ENCODE results near the gene YWHAE.

Gene YWHAE

DNA sequence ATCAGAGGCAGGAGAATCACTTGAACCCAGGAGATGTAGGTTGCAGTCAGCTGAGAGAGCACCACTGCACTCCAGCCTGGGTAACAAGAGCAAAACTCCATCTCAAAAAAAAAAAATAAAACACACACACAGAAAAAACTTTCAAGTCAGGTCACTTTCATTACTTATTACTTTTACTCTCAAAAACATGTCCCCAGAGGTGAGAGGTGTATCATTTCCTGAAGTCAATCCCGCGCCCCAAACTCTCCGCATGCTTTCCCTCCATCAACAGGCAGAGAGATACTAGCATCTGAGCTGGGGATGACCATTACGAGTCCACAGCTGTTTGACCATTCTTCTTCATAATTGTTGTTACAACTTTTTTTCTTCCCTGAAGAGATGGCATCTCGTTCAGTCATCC lies 48.7 kb downstream of the YWHAE start:
- TF ChIP-seq SIN3A (IDR thresholded peaks at IDR 0.05; ENCODE audit: borderline replicate concordance, insufficient read depth, low read length): no peak
- no peak for TF ChIP-seq FOXP2 (optimal IDR thresholded peaks at IDR 0.05; ENCODE audit: borderline replicate concordance, extremely low read depth, extremely low read length, insufficient read depth)
- no peak for TF ChIP-seq POLR2AphosphoS5 (IDR thresholded peaks at IDR 0.05; ENCODE audit: low read depth, low read length)
- TF ChIP-seq TAF1 (IDR thresholded peaks at IDR 0.05; ENCODE audit: borderline replicate concordance, insufficient read depth, low read length): no peak
- TF ChIP-seq, protein P1, sequence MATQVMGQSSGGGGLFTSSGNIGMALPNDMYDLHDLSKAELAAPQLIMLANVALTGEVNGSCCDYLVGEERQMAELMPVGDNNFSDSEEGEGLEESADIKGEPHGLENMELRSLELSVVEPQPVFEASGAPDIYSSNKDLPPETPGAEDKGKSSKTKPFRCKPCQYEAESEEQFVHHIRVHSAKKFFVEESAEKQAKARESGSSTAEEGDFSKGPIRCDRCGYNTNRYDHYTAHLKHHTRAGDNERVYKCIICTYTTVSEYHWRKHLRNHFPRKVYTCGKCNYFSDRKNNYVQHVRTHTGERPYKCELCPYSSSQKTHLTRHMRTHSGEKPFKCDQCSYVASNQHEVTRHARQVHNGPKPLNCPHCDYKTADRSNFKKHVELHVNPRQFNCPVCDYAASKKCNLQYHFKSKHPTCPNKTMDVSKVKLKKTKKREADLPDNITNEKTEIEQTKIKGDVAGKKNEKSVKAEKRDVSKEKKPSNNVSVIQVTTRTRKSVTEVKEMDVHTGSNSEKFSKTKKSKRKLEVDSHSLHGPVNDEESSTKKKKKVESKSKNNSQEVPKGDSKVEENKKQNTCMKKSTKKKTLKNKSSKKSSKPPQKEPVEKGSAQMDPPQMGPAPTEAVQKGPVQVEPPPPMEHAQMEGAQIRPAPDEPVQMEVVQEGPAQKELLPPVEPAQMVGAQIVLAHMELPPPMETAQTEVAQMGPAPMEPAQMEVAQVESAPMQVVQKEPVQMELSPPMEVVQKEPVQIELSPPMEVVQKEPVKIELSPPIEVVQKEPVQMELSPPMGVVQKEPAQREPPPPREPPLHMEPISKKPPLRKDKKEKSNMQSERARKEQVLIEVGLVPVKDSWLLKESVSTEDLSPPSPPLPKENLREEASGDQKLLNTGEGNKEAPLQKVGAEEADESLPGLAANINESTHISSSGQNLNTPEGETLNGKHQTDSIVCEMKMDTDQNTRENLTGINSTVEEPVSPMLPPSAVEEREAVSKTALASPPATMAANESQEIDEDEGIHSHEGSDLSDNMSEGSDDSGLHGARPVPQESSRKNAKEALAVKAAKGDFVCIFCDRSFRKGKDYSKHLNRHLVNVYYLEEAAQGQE (IDR thresholded peaks at IDR 0.05; ENCODE audit: insufficient read depth in 1 of 2, low read depth in 2 of 2, low read length in 2 of 2): no peak

- TF ChIP-seq TAF1 (IDR thresholded peaks at IDR 0.05; ENCODE audit: borderline replicate concordance, insufficient read depth, low read length) (no peak), SIN3A (IDR thresholded peaks at IDR 0.05; ENCODE audit: borderline replicate concordance, insufficient read depth, low read length) (no peak), POLR2AphosphoS5 (IDR thresholded peaks at IDR 0.05; ENCODE audit: low read depth, low read length) (no peak), FOXP2 (optimal IDR thresholded peaks at IDR 0.05; ENCODE audit: borderline replicate concordance, extremely low read depth, extremely low read length, insufficient read depth) (no peak)
- TF ChIP-seq, protein P1 (IDR thresholded peaks at IDR 0.05; ENCODE audit: insufficient read depth in 1 of 2, low read depth in 2 of 2, low read length in 2 of 2): no peak
Observed at GRCh38 chr17:1347589-1348323, 52.3 kb downstream of the YWHAE start.

DNA sequence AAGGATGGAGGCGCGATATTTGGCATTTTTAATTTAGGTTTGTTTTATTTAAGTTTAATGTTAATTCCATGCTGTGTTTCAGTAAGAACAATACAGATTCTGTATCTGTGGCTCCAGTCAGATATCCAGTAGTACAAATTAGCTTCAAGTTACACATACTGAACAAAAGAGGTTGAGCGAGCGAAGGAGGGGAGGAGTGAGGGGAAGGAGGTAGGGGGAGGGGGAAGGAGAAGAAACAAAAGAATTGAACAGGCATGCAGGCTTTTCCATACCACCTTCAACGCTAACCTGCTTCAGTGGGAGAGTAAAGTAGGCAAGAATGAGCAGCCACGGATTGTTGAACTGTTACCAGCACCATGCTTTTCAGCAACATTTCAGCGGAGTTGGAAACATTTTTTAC lies 55.5 kb downstream of the YWHAE start:
- TF ChIP-seq, protein P1 (IDR thresholded peaks at IDR 0.05; ENCODE audit: insufficient read depth in 1 of 2, low read depth in 2 of 2, low read length in 2 of 2): no peak
- no peak for TF ChIP-seq POLR2AphosphoS5 (IDR thresholded peaks at IDR 0.05; ENCODE audit: low read depth, low read length)

DNA sequence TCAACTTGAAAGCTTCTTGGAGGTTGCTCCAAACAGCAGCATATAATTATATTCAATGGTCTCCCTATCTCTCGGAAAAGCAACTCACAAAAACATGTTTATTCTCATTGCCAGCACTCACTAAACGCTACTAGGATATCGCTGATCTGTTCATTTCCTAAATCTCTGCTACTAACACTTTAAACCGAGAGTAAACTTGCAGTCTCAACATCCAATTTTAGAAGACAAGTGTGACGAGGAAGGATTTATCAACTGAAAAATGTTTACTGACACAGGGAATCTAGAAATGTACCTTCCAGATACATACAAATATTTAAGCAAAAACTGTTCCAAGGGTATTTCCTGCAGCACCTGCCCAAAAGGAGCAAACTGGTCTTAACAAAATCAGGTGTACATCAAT lies 56.5 kb downstream of the YWHAE start:
- TF ChIP-seq, protein P1 (IDR thresholded peaks at IDR 0.05; ENCODE audit: insufficient read depth in 1 of 2, low read depth in 2 of 2, low read length in 2 of 2): no peak
- no peak for TF ChIP-seq FOXP2 (optimal IDR thresholded peaks at IDR 0.05; ENCODE audit: borderline replicate concordance, extremely low read depth, extremely low read length, insufficient read depth)
- TF ChIP-seq TAF1 (IDR thresholded peaks at IDR 0.05; ENCODE audit: borderline replicate concordance, insufficient read depth, low read length): no peak
- no peak for TF ChIP-seq POLR2AphosphoS5 (IDR thresholded peaks at IDR 0.05; ENCODE audit: low read depth, low read length)
- TF ChIP-seq SIN3A (IDR thresholded peaks at IDR 0.05; ENCODE audit: borderline replicate concordance, insufficient read depth, low read length): no peak

DNA sequence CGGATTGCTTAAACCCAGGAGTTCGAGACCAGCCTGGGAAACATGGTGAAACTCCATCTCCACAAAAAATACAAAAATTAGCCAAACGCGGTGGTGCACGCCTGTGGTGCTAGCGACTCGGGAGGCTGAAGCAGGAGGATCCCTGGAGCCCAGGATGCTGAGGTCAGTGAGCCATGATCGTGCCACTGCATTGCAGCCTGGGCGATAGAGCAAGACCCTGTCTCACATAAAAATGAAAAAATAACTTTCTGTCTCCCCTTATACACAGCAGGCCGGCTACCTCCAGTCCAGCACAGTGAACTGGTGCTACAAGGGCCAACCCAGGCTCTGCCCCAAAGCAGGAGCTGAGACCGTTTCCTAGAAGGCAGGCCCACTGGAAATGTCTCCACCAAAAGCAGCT lies 59.7 kb downstream of the YWHAE start:
- TF ChIP-seq POLR2AphosphoS5 (IDR thresholded peaks at IDR 0.05; ENCODE audit: low read depth, low read length) (no peak), TAF1 (IDR thresholded peaks at IDR 0.05; ENCODE audit: borderline replicate concordance, insufficient read depth, low read length) (no peak), FOXP2 (optimal IDR thresholded peaks at IDR 0.05; ENCODE audit: borderline replicate concordance, extremely low read depth, extremely low read length, insufficient read depth) (no peak), SIN3A (IDR thresholded peaks at IDR 0.05; ENCODE audit: borderline replicate concordance, insufficient read depth, low read length) (no peak)
- TF ChIP-seq, protein P1 (IDR thresholded peaks at IDR 0.05; ENCODE audit: insufficient read depth in 1 of 2, low read depth in 2 of 2, low read length in 2 of 2): no peak

All from PFSK-1 (cell line).